Endothelial cell (in vitro differentiated cells): ENCODE data around the gene LINGO3. TPM values are rescaled to one million over a fixed set of nuclear protein-coding genes. Genes with fewer than 3 reads are reported as not detected.

ENCODE experiments used
- DNase-seq: peaks from one replicate; pipeline ENCODE4 v3.0.0; 2021; ENCODE audit warnings: low spot score
- H3K27ac Mint-ChIP-seq: one replicate; pipeline ENCODE4 v1.8.0; 2021; ENCODE audit warnings: mixed read lengths, inconsistent platforms; ENCODE audit not compliant: unreplicated experiment
- H3K27me3 Mint-ChIP-seq: one replicate; pipeline ENCODE4 v1.8.0; 2021; ENCODE audit warnings: mild to moderate bottlenecking, moderate library complexity, mixed read lengths, inconsistent platforms; ENCODE audit not compliant: unreplicated experiment
- H3K36me3 Mint-ChIP-seq: one replicate; pipeline ENCODE4 v1.8.0; 2021; ENCODE audit warnings: mild to moderate bottlenecking, low read depth, mixed read lengths, inconsistent platforms; ENCODE audit not compliant: unreplicated experiment
- H3K4me1 Mint-ChIP-seq: one replicate; pipeline ENCODE4 v1.8.0; 2021; ENCODE audit warnings: mild to moderate bottlenecking, mixed read lengths, inconsistent platforms; ENCODE audit not compliant: unreplicated experiment
- H3K4me3 Mint-ChIP-seq: one replicate; pipeline ENCODE4 v1.8.0; 2021; ENCODE audit warnings: mild to moderate bottlenecking, mixed read lengths, inconsistent platforms; ENCODE audit not compliant: unreplicated experiment
- H3K9me3 Mint-ChIP-seq: one replicate; pipeline ENCODE4 v1.8.0; 2021; ENCODE audit warnings: mixed read lengths, inconsistent platforms; ENCODE audit not compliant: unreplicated experiment
- total RNA-seq: library from RNA; stranded (reverse); fragmentation: NEBNext Ultra II Directional; extraction: Animal tissue kit (Norgen Biotek cat#: 25700); gene quantifications from one replicate; pipeline ENCODE4 v1.2.1, GENCODE V29; 2021; ENCODE audit not compliant: unreplicated experiment
- TF ChIP-seq, protein P1 (sequence below): fragments of 200-600 bp; sonication (generic); IDR thresholded peaks from one replicate; pipeline ENCODE4 v1.5.0; 2021; ENCODE audit warnings: antibody characterized with exemption; ENCODE audit not compliant: unreplicated experiment

Gene LINGO3
- total RNA-seq, 1 donor from 2014 or later = not detected

DNA sequence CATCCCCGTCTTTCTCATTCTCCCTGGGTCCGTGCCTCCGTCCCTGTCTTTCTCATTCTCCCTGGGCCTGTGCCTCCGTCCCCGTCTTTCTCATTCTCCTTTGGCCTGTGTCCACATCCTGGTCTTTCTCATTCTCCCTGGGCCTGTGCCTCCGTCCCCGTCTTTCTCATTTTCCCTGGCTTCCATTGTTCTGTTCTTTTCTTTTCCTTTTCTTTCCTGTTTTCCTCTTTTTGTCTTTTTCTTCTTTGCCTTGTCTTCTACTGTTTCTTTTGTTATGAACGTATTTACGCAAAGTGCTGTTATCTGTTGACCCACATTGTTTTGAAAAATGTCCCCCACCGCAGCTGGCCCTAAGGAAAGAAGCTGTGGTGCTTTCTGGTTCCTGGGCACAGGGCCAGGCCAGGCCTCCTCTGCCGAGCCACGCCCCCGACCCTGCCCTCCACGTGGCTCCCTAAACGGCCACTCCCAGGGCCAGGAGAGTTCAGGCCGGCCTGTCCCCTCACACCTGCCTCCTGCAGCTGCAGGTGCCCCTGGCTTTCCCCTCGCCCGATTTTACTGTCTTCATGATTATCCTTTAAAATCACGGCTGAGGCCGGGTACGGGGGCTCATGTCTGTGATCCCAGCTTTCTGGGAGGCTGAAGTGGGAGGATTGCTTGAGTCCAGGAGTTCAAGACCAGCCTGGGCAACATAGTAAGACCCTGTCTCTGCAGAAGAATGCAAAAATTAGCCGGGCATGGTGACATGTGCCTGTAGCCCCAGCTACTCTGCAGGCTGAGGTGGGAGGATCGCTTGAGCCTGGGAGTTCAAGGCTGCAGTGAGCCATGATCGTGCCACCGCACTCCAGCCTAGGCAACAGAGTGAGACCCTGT, 38.1 kb upstream of the LINGO3 start:
- TF ChIP-seq, protein P1, sequence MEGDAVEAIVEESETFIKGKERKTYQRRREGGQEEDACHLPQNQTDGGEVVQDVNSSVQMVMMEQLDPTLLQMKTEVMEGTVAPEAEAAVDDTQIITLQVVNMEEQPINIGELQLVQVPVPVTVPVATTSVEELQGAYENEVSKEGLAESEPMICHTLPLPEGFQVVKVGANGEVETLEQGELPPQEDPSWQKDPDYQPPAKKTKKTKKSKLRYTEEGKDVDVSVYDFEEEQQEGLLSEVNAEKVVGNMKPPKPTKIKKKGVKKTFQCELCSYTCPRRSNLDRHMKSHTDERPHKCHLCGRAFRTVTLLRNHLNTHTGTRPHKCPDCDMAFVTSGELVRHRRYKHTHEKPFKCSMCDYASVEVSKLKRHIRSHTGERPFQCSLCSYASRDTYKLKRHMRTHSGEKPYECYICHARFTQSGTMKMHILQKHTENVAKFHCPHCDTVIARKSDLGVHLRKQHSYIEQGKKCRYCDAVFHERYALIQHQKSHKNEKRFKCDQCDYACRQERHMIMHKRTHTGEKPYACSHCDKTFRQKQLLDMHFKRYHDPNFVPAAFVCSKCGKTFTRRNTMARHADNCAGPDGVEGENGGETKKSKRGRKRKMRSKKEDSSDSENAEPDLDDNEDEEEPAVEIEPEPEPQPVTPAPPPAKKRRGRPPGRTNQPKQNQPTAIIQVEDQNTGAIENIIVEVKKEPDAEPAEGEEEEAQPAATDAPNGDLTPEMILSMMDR = no peak
- peaks cover 9% of the 10 kb centered on the region for H3K36me3 Mint-ChIP-seq
- DNase-seq = no peak
- H3K27ac Mint-ChIP-seq = no peak overlapping the region
- peaks cover 3% of the 10 kb centered on the region for H3K27me3 Mint-ChIP-seq
- H3K9me3 Mint-ChIP-seq = no peaks in the 10 kb centered on the region
- peak overlapping the region; percentile 66 for H3K4me3 Mint-ChIP-seq
- peaks cover 3% of the 10 kb centered on the region for H3K4me1 Mint-ChIP-seq

DNA sequence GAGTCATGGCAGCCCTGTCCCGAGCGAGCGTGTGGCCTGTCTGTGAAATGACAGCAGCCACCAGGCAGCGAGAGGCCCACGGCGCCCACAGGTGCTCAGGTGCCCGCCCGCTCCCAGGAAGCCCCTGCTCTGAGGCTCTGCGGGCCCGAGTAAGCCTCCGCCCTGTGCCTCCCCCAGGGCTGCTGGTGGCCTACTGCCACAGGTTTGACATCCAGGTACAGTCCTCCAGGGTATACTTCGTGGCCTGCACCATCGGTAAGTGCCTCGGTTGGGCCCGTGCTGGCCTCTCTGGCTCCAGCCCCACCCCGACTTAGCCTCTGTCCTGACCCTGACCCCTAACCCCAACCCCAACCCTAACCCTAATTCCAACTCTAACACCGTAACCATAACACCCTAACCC, 37.1 kb upstream of the LINGO3 start:
- no peak for DNase-seq
- peaks cover 3% of the 10 kb centered on the region for H3K4me1 Mint-ChIP-seq
- H3K36me3 Mint-ChIP-seq = peaks cover 9% of the 10 kb centered on the region
- H3K4me3 Mint-ChIP-seq = no peak overlapping the region
- H3K9me3 Mint-ChIP-seq = no peaks in the 10 kb centered on the region
- TF ChIP-seq, protein P1 = no peak
- H3K27ac Mint-ChIP-seq = no peak overlapping the region
- peaks cover 3% of the 10 kb centered on the region for H3K27me3 Mint-ChIP-seq

DNA sequence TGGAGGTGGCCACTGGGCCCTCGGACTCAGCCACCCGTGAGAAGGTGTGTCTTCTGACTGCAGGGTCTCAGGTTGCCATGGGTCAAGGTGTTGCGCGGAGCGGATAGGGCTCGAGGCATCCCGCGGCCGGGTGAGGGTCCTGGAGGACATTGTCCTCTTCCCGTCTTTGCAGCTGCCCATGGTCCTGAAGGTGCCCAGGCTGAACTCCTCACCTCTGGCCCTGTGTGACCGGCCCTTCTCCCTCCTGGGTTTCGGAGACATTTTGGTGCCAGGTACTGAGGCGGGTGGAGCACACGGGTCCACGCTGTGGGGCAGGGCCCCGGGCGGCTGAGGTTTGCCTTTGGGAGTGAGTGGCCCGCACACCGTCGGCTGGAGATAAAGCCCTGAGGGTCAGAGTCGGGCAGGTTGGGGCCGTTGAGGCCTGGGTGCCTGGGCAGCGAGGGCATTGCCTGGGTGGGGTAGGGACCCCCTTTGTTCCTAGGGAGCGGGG, 36.5 kb upstream of the LINGO3 start:
- TF ChIP-seq, protein P1 = no peak
- DNase-seq = no peak
- no peaks in the 10 kb centered on the region for H3K9me3 Mint-ChIP-seq
- peaks cover 3% of the 10 kb centered on the region for H3K27me3 Mint-ChIP-seq
- peaks cover 9% of the 10 kb centered on the region for H3K36me3 Mint-ChIP-seq
- H3K4me3 Mint-ChIP-seq = no peak overlapping the region
- peaks cover 3% of the 10 kb centered on the region for H3K4me1 Mint-ChIP-seq
- no peak overlapping the region for H3K27ac Mint-ChIP-seq

DNA sequence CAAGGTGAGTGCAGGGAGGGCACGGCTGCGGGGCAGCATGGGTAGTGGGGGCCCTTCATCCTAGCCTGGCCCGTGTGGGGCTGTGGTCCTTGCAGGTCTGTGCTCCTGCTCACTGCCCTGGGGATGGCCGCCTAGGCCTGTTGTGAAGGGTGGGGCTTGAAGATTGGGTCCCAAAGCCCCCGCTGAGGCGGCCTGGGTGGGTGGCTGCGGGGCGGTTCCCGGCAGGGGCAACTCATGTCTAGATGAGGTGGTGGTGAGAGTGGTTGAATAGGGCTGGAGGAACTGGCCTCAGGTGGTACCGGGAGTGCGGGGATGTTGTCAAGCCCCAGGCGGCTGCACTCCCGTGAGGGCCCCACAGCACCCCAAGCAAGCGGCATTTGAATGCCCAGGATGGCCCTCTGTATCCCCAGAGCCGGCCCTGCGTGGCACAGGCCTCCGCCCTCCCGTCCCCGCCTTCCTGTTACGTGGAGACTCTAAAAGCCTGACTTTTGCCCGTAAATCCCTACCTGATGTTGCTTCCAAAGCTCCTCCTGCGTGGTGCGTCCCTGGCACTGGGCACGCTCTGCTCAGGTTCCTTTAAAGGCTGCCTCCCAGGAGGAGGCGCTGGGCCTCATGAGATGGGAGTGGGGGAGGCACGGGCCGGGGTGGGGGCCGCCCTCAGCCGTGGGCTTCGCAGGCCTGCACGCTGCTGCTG, 35.5 kb upstream of the LINGO3 start:
- Mint-ChIP-seq H3K36me3 (peaks cover 9% of the 10 kb centered on the region), H3K9me3 (no peaks in the 10 kb centered on the region), H3K27ac (no peak overlapping the region), H3K4me1 (peaks cover 3% of the 10 kb centered on the region), H3K4me3 (no peak overlapping the region), H3K27me3 (peaks cover 3% of the 10 kb centered on the region)
- TF ChIP-seq, protein P1 = no peak
- no peak for DNase-seq
